ENCODE measurements around the gene OR10X1.

The OR10X1 gene

DNA sequence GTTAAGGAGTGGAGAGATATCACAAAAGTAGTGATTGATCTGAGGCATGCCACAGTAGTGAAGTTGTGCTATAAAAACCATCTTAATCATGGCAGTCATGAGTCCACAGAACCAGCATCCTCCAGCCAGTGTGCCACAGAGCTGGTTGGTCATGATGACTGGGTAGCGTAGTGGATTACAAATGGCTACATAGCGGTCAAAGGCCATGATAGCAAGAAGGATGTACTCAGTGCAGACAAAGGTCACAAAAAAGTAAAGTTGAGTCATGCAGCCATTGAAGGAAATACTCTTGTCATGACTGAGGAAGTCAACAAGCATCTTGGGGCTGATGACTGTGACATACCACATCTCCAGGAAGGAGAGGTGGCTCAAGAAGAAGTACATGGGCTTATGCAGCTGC lies 32.2 kb downstream of the OR10X1 start:
- H3K36me3 ChIP-seq (ENCODE audit: insufficient read depth, low read length) = no peaks in the 10 kb centered on the region
- H3K9ac ChIP-seq (ENCODE audit: low read depth, low read length, poor library complexity, severe bottlenecking) = no peak overlapping the region
- no peaks in the 10 kb centered on the region for H3F3A ChIP-seq (ENCODE audit: low read depth)
- no peak overlapping the region for H3K4me3 ChIP-seq (ENCODE audit: low read length, poor library complexity, severe bottlenecking)
- TF ChIP-seq EZH2phosphoT487 (IDR thresholded peaks at IDR 0.05; ENCODE audit: borderline replicate concordance) (no peak), CTCF (conservative IDR thresholded peaks at IDR 0.05; ENCODE audit: low read length) (no peak)
- no peaks in the 10 kb centered on the region for H3K9me3 ChIP-seq (ENCODE audit: insufficient read depth, low read depth, low read length)
- H3K27me3 ChIP-seq (ENCODE audit: insufficient read depth, low read length, poor library complexity, severe bottlenecking) = no peaks in the 10 kb centered on the region
- H3K79me2 ChIP-seq (ENCODE audit: insufficient read depth, low read length) = no peaks in the 10 kb centered on the region
- no peak overlapping the region for H3K4me2 ChIP-seq (ENCODE audit: low read depth, low read length, poor library complexity, severe bottlenecking)
- H3K4me1 ChIP-seq (ENCODE audit: insufficient read depth, low read length, poor library complexity, severe bottlenecking) = no peaks in the 10 kb centered on the region
- no peaks in the 10 kb centered on the region for H4K20me1 ChIP-seq (ENCODE audit: insufficient read depth, low read length, poor library complexity, severe bottlenecking)
- H3K9me2 ChIP-seq (replicated peaks; ENCODE audit: low read depth, low read length) = no peaks in the 10 kb centered on the region
- H2AFZ ChIP-seq (ENCODE audit: low read length) = no peak overlapping the region

DNA sequence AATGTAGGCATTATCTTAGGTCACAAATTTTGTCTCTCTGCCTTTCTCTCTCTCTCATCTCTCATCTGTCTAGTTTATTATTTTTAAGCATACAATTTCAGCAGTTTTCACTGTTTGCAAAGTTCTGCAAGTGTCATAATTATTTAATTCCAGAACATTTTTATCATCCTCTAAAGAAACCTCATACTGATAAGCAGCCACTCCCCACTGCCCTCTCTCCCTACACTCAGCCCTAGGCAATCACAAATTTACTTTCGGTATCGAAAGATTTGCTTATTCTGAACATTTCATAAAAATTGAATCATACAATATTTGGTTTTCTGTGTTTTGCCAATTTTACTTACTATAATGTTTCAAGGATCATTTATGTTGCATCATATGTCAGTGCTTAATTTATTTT lies 42.1 kb downstream of the OR10X1 start:
- Histone ChIP-seq H3K79me2 (ENCODE audit: insufficient read depth, low read length) (no peaks in the 10 kb centered on the region), H3K4me1 (ENCODE audit: insufficient read depth, low read length, poor library complexity, severe bottlenecking) (no peaks in the 10 kb centered on the region), H4K20me1 (ENCODE audit: insufficient read depth, low read length, poor library complexity, severe bottlenecking) (no peaks in the 10 kb centered on the region), H3K9me3 (ENCODE audit: insufficient read depth, low read depth, low read length) (no peaks in the 10 kb centered on the region), H3K9me2 (replicated peaks; ENCODE audit: low read depth, low read length) (no peaks in the 10 kb centered on the region), H2AFZ (ENCODE audit: low read length) (no peak overlapping the region), H3K36me3 (ENCODE audit: insufficient read depth, low read length) (no peaks in the 10 kb centered on the region), H3F3A (ENCODE audit: low read depth) (no peaks in the 10 kb centered on the region), H3K9ac (ENCODE audit: low read depth, low read length, poor library complexity, severe bottlenecking) (no peak overlapping the region), H3K27me3 (ENCODE audit: insufficient read depth, low read length, poor library complexity, severe bottlenecking) (no peaks in the 10 kb centered on the region), H3K4me2 (ENCODE audit: low read depth, low read length, poor library complexity, severe bottlenecking) (no peak overlapping the region), H3K4me3 (ENCODE audit: low read length, poor library complexity, severe bottlenecking) (no peak overlapping the region)
- no peak for TF ChIP-seq CTCF (conservative IDR thresholded peaks at IDR 0.05; ENCODE audit: low read length)
- TF ChIP-seq EZH2phosphoT487 (IDR thresholded peaks at IDR 0.05; ENCODE audit: borderline replicate concordance) = no peak

DNA sequence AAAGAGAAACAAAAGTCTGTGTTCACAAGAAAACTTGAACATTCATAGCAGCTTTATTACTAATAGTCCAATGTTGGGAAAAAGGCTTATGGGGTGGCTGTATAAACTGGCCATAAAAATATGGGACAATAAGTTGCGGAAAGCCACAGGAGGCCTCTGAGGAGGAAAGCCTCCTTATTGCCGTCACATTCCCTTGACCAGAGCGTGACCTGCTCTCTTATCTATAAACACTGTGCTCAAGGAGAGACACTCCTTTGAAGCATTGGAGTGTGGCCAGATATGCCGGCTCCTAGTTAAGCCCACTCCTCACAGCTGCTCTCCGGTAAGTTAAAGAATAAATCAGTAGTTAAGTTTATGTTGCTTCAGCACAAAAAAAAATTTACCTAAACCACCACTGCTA lies 45.2 kb downstream of the OR10X1 start:
- no peak overlapping the region for H3K9ac ChIP-seq (ENCODE audit: low read depth, low read length, poor library complexity, severe bottlenecking)
- TF ChIP-seq CTCF (conservative IDR thresholded peaks at IDR 0.05; ENCODE audit: low read length) = no peak
- H3K27me3 ChIP-seq (ENCODE audit: insufficient read depth, low read length, poor library complexity, severe bottlenecking) = no peaks in the 10 kb centered on the region
- no peak overlapping the region for H3K4me2 ChIP-seq (ENCODE audit: low read depth, low read length, poor library complexity, severe bottlenecking)
- no peaks in the 10 kb centered on the region for H3K36me3 ChIP-seq (ENCODE audit: insufficient read depth, low read length)
- H3K79me2 ChIP-seq (ENCODE audit: insufficient read depth, low read length) = no peaks in the 10 kb centered on the region
- no peaks in the 10 kb centered on the region for H3K9me2 ChIP-seq (replicated peaks; ENCODE audit: low read depth, low read length)
- H3F3A ChIP-seq (ENCODE audit: low read depth) = no peaks in the 10 kb centered on the region
- no peaks in the 10 kb centered on the region for H3K4me1 ChIP-seq (ENCODE audit: insufficient read depth, low read length, poor library complexity, severe bottlenecking)
- no peak overlapping the region for H3K4me3 ChIP-seq (ENCODE audit: low read length, poor library complexity, severe bottlenecking)
- no peak overlapping the region for H2AFZ ChIP-seq (ENCODE audit: low read length)
- H3K9me3 ChIP-seq (ENCODE audit: insufficient read depth, low read depth, low read length) = no peaks in the 10 kb centered on the region
- H4K20me1 ChIP-seq (ENCODE audit: insufficient read depth, low read length, poor library complexity, severe bottlenecking) = no peaks in the 10 kb centered on the region
